ENCODE measurements around the gene CRB2.
A peak's percentile ranks its signal among the peaks of the same experiment; 100 is the strongest.

GRCh38 chr9:123364241-123364824 lies 8.3 kb downstream of the CRB2 start:
- peak in 1 of 2 donors; percentile 32 for TF ChIP-seq POLR2A (IDR thresholded peaks at IDR 0.05)
- TF ChIP-seq CTCF (IDR thresholded peaks at IDR 0.05): no peak
